Smooth muscle cell of the pulmonary artery (primary cell): Measurements from ENCODE around the gene PWWP2A. TPM values are rescaled to one million over a fixed set of nuclear protein-coding genes. Genes with fewer than 3 reads are reported as not detected.

Experiments used
- total RNA-seq: library from RNA; depleted of rRNA; stranded (reverse); fragments of >200 nt; gene quantifications from 2 replicates; pipeline ENCODE4 v1.2.3, GENCODE V29; 2014

PWWP2A gene
- 19.6 and 25.2 TPM in 2 replicates for total RNA-seq

GRCh38 chr5:160119142-160119904 lies at the start of gene PWWP2A:
Gene PWWP2A, minus strand, starts transcription at chr5:160119450. Its CDS starts 62 bp downstream, at chr5:160119388.

Other genes starting within 250 kb of the PWWP2A start
- 0.26 and 0.43 TPM in 2 replicates for gene ADRA1B, start 203.0 kb downstream of the PWWP2A start, total RNA-seq
- gene TTC1, start 110.3 kb downstream of the PWWP2A start, total RNA-seq: 33.8 and 38.5 TPM in 2 replicates
- gene FABP6, start 110.1 kb upstream of the PWWP2A start, total RNA-seq: not detected in 2 replicates
- gene CCNJL, start 193.1 kb upstream of the PWWP2A start, total RNA-seq: 0.52 and 1.4 TPM in 2 replicates